ENCODE data around the gene ATP1A1. TPM values are rescaled to one million over a fixed set of nuclear protein-coding genes. Genes with fewer than 3 reads are reported as not detected.

The ATP1A1 gene
- total RNA-seq, 4 donors from 2014 or later = 556 to 703 (median 561) TPM

DNA sequence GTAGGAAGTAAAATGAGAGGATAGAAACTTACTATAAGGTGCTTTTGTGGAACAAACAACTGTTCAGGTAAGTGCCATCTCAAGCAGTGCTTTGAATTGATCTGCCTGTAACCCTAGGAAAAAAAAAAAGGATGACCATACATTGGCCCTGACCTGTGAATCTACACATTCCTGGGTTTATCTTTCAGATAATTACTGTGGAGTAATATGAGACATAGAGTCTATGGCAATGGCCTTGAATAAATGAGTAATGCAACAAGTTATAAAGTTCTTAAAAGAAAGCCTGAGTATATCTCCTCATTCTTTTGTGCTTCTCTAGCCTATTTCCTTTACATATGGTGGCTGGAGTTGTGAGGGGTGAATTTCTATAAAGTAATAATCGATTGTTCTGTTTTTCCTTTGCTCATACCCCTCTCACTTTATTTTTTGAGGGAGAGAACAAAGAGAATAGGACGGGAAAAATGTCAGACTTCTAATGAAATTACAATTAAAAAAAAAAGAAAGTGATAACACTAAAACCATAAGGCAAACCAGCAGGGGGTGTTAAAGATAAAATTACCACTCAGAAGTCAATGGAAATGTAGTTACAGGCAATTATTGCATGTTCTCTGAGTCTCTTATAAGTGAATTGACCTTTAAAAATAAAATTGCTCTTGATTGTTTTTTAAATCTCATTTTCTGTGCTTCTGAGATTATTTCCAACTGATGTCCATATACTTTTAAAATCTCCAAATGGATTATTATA lies 12.4 kb upstream of the ATP1A1 start:
- Histone ChIP-seq H3K9me3 (no peaks in the 10 kb centered on the region), H3K36me3 (no peaks in the 10 kb centered on the region), H3K4me3 (no peak overlapping the region), H3K27me3 (no peaks in the 10 kb centered on the region), H3K27ac (no peak overlapping the region), H3K4me1 (no peaks in the 10 kb centered on the region)
- DNase-seq (ENCODE audit: low spot score in 2 of 2) = no peak
- WGBS = 81% methylated on average over 2 of the region's 2 CpGs
- TF ChIP-seq POLR2A (IDR thresholded peaks at IDR 0.05) (no peak), EP300 (IDR thresholded peaks at IDR 0.05) (no peak), POLR2AphosphoS5 (IDR thresholded peaks at IDR 0.05) (no peak), CTCF (IDR thresholded peaks at IDR 0.05) (no peak)

GRCh38 chr1:116361648-116362047 lies 11.4 kb upstream of the ATP1A1 start:
- Histone ChIP-seq H3K9me3 (no peaks in the 10 kb centered on the region), H3K27me3 (no peaks in the 10 kb centered on the region), H3K27ac (no peak overlapping the region), H3K4me3 (no peak overlapping the region), H3K4me1 (no peaks in the 10 kb centered on the region), H3K36me3 (no peaks in the 10 kb centered on the region)
- no peak for DNase-seq (ENCODE audit: low spot score in 2 of 2)
- 77% methylated on average over 3 of the region's 3 CpGs for WGBS
- TF ChIP-seq CTCF (IDR thresholded peaks at IDR 0.05) = no peak
- TF ChIP-seq EP300 (IDR thresholded peaks at IDR 0.05) = no peak
- no peak for TF ChIP-seq POLR2A (IDR thresholded peaks at IDR 0.05)
- TF ChIP-seq POLR2AphosphoS5 (IDR thresholded peaks at IDR 0.05) = no peak

GRCh38 chr1:116362050-116362449 lies 11.0 kb upstream of the ATP1A1 start:
- TF ChIP-seq POLR2A (IDR thresholded peaks at IDR 0.05) = no peak
- TF ChIP-seq POLR2AphosphoS5 (IDR thresholded peaks at IDR 0.05) = no peak
- no peak for TF ChIP-seq CTCF (IDR thresholded peaks at IDR 0.05)
- TF ChIP-seq EP300 (IDR thresholded peaks at IDR 0.05) = no peak
- Histone ChIP-seq H3K4me1 (no peaks in the 10 kb centered on the region), H3K27ac (no peak overlapping the region), H3K27me3 (no peaks in the 10 kb centered on the region), H3K36me3 (no peaks in the 10 kb centered on the region), H3K4me3 (no peak overlapping the region), H3K9me3 (no peaks in the 10 kb centered on the region)
- DNase-seq (ENCODE audit: low spot score in 2 of 2) = no peak
- WGBS = 88% methylated on average over 4 of the region's 4 CpGs

DNA sequence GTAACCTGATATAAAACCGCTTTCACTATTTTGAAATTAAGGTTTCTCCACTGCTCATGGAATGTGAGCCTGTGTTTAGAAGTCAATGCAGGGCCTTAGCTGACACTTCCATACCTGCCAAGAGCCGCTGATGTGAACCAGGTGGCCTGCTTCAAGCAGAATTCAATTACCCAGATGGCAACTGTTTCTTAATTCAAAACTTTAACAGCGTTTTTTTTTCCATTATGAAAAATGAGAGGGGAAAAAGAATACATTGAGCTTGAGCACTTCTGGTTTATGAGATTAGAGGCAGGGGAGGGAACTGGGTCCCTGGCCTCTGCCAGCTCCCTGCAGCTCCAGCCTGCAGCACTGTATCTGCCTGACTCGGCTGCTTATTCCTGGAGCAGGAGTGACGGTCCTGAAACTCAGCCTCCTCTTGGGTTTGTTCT lies 7.7 kb upstream of the ATP1A1 start:
- no peak for DNase-seq (ENCODE audit: low spot score in 2 of 2)
- no peak overlapping the region for H3K4me3 ChIP-seq
- H3K4me1 ChIP-seq = peaks cover 5% of the 10 kb centered on the region
- 66% methylated on average over 5 of the region's 5 CpGs for WGBS
- TF ChIP-seq EP300 (IDR thresholded peaks at IDR 0.05) (no peak), POLR2AphosphoS5 (IDR thresholded peaks at IDR 0.05) (no peak), POLR2A (IDR thresholded peaks at IDR 0.05) (no peak), CTCF (IDR thresholded peaks at IDR 0.05) (no peak)
- no peaks in the 10 kb centered on the region for H3K27me3 ChIP-seq
- no peak overlapping the region for H3K27ac ChIP-seq
- H3K9me3 ChIP-seq = no peaks in the 10 kb centered on the region
- H3K36me3 ChIP-seq = no peaks in the 10 kb centered on the region

DNA sequence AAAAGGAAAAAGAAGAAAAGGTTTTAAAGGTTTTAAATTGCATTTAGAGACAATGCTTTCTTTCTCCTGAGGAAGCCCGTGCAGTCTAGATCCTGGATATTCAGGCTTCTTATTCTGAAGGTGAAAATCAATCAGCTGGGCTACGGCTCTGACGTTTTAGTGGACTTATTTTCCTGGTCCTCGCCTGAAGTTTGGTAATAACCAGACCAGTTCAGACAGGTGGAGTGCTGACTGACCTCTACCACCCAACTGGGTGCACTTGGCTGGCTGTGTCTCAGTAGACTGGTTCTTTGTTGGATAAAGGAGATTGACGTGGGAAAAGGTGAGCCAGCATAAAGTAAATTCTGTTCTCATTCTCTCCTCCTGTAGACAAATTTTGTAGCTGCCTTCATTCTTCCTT lies 7.2 kb upstream of the ATP1A1 start:
- no peak for TF ChIP-seq EP300 (IDR thresholded peaks at IDR 0.05)
- no peak for TF ChIP-seq POLR2AphosphoS5 (IDR thresholded peaks at IDR 0.05)
- no peak for TF ChIP-seq CTCF (IDR thresholded peaks at IDR 0.05)
- TF ChIP-seq POLR2A (IDR thresholded peaks at IDR 0.05) = no peak
- H3K27me3 ChIP-seq = no peaks in the 10 kb centered on the region
- H3K4me3 ChIP-seq = no peak overlapping the region
- H3K9me3 ChIP-seq = no peaks in the 10 kb centered on the region
- WGBS = 75% methylated on average over 5 of the region's 5 CpGs
- no peaks in the 10 kb centered on the region for H3K36me3 ChIP-seq
- no peak for DNase-seq (ENCODE audit: low spot score in 2 of 2)
- H3K4me1 ChIP-seq = peaks cover 5% of the 10 kb centered on the region
- H3K27ac ChIP-seq = no peak overlapping the region

All from suprapubic skin (tissue), 4 donors.